ENCODE measurements around the gene GSTT4.

Gene GSTT4

DNA sequence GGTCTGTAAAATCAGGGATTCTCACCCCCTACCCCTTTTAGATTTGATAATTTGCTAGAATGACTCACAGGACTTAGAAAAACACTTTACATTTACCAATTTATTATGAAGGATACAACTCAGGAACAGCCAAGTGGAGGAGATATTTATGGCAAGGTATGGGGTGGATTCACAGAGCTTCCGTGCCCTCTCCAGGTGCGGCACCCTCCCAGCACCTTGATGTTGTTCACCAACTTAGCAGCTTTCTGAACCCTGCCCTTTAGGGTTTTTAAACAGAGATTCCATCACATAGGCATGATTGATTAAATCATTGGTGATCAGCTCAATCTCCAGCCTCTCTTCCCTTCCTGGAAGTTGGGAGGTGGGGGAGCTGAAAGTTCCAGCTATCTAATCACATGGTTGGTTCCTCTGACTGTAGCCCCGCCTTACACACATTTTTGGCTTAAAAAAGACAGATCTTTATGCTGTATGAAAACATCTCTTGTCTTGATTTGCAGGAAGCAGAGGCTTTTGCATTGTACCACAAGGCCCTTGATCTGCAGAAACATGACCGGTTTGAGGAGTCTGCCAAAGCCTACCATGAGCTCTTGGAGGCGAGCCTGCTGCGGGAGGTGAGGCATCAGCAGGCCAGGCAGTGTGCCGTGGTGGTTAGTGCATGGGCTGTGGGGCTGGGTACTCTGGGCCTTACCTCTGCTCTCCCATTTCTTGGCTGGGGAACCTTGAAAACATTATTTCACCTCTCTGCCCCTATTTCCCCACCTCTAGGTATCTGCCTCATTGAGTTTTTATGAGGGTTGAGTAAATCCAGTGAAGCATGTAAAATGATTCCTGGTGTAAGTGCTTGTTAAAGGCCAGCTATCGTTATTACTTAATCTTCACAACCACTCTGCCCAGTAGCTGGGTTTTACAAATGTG is 32.9 kb upstream of the GSTT4 start:
- Histone ChIP-seq H3K27ac (ENCODE audit: low read depth, low read length) (no peak overlapping the region), H3K9ac (ENCODE audit: low read length) (no peak overlapping the region), H3K4me1 (ENCODE audit: insufficient read depth, low read length) (no peaks in the 10 kb centered on the region), H3K36me3 (ENCODE audit: insufficient read depth, low read length) (peaks cover 56% of the 10 kb centered on the region), H3K9me3 (ENCODE audit: low read length) (no peaks in the 10 kb centered on the region), H3K4me3 (ENCODE audit: low read depth in 1 of 2, low read length in 2 of 2) (no peak overlapping the region), H3K27me3 (ENCODE audit: control insufficient read depth in 1 of 2, insufficient read depth in 2 of 2, low read length in 2 of 2) (no peaks in the 10 kb centered on the region)

DNA sequence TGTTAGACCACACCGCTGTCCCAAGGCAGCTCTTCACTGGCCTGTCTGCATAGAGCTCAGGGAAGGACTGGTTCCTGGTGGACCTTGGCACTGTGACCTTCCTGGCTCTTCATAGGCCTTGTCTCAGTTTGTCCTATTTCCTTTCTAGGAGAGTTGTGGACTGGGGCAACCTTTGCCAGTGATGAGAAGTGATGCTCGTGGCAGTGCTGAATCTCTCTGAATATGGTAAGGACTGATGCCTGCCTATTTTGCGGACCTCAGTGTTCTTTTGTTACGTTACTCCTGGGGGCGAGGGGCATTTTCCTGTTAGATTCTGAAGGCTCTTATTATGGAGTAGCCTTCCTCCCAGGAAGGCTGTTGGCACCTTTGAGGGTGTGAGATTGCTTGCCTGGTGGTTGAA is 30.0 kb upstream of the GSTT4 start:
- Histone ChIP-seq H3K4me1 (ENCODE audit: insufficient read depth, low read length) (no peaks in the 10 kb centered on the region), H3K27ac (ENCODE audit: low read depth, low read length) (no peak overlapping the region), H3K36me3 (ENCODE audit: insufficient read depth, low read length) (peaks cover 38% of the 10 kb centered on the region), H3K9me3 (ENCODE audit: low read length) (no peaks in the 10 kb centered on the region), H3K27me3 (ENCODE audit: control insufficient read depth in 1 of 2, insufficient read depth in 2 of 2, low read length in 2 of 2) (no peaks in the 10 kb centered on the region), H3K9ac (ENCODE audit: low read length) (no peak overlapping the region), H3K4me3 (ENCODE audit: low read depth in 1 of 2, low read length in 2 of 2) (no peak overlapping the region)

DNA sequence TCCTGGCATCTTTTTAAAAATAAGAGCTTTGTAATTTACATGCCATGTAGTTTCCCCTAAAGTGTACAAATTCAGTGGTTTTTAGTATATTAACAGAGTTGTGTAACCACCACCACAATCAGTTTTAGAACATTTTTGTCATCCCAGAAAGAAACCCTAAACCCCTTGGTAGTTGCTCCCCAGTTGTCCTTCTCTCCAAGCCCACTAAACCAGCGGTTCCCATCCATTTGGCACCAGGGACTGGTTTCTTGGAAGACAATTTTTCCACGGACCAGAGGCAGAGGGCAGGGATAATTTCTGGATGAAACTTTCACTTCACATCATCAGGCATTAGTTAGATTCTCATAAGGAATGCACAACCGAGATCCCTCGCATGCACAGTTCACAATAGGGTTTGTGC is 28.5 kb upstream of the GSTT4 start:
- Histone ChIP-seq H3K9me3 (ENCODE audit: low read length) (no peaks in the 10 kb centered on the region), H3K27me3 (ENCODE audit: control insufficient read depth in 1 of 2, insufficient read depth in 2 of 2, low read length in 2 of 2) (no peaks in the 10 kb centered on the region), H3K4me3 (ENCODE audit: low read depth in 1 of 2, low read length in 2 of 2) (no peak overlapping the region), H3K27ac (ENCODE audit: low read depth, low read length) (no peak overlapping the region), H3K9ac (ENCODE audit: low read length) (no peak overlapping the region), H3K4me1 (ENCODE audit: insufficient read depth, low read length) (no peaks in the 10 kb centered on the region), H3K36me3 (ENCODE audit: insufficient read depth, low read length) (peaks cover 24% of the 10 kb centered on the region)

DNA sequence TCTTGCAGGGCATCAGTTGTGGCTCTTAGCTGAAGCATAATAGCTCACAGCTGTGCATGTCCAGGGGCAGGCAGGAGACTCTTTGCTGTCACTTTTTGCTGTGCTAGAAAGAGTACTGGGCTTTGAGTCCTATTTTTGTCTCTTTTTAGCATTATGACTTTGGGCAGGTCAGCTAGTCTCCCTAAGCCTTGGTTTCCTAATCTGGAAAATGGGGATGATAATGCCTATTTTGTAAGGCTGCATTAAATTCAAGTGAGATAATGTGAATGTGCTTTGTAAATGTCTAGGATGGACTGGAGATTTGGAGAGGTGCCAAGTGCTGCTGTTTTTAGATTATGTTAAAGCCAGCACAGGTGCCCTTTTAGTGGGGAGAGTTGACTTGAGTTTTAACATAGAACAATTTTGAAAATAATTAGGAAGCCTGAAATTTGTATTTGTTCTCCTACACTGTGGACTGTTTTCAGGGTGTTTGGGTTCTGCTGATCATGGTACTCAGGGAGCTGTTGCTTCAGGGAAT is 25.0 kb upstream of the GSTT4 start:
- no peak overlapping the region for H3K4me3 ChIP-seq (ENCODE audit: low read depth in 1 of 2, low read length in 2 of 2)

DNA sequence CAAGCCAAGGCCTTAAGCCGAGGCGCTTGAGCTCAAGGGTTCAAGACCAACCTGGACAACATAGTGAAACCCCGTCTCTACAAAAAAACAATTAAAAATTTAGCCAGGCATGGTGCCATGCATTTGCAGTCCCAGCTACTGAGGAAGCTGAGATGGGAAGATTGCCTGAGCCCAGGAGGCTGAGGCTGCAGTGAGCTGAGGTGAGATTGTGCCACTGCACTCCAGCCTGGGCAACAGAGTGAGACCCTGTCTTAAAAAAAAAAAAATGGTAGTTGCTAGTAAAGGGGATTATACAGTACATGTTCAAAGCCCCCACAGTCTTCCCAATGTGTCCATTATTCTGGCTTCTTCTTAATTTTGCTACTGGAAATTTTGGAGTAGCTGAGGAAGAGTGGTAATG is 24.1 kb upstream of the GSTT4 start:
- Histone ChIP-seq H3K9me3 (ENCODE audit: low read length) (no peaks in the 10 kb centered on the region), H3K36me3 (ENCODE audit: insufficient read depth, low read length) (no peaks in the 10 kb centered on the region), H3K27ac (ENCODE audit: low read depth, low read length) (no peak overlapping the region), H3K27me3 (ENCODE audit: control insufficient read depth in 1 of 2, insufficient read depth in 2 of 2, low read length in 2 of 2) (no peaks in the 10 kb centered on the region), H3K9ac (ENCODE audit: low read length) (no peak overlapping the region), H3K4me1 (ENCODE audit: insufficient read depth, low read length) (no peaks in the 10 kb centered on the region), H3K4me3 (ENCODE audit: low read depth in 1 of 2, low read length in 2 of 2) (no peak overlapping the region)

More for the DNA sequence above, 25.0 kb upstream of the GSTT4 start:
- no peaks in the 10 kb centered on the region for H3K9me3 ChIP-seq (ENCODE audit: low read length)
- H3K9ac ChIP-seq (ENCODE audit: low read length): no peak overlapping the region
- no peaks in the 10 kb centered on the region for H3K27me3 ChIP-seq (ENCODE audit: control insufficient read depth in 1 of 2, insufficient read depth in 2 of 2, low read length in 2 of 2)
- no peaks in the 10 kb centered on the region for H3K36me3 ChIP-seq (ENCODE audit: insufficient read depth, low read length)
- H3K27ac ChIP-seq (ENCODE audit: low read depth, low read length): no peak overlapping the region
- no peaks in the 10 kb centered on the region for H3K4me1 ChIP-seq (ENCODE audit: insufficient read depth, low read length)

DNA sequence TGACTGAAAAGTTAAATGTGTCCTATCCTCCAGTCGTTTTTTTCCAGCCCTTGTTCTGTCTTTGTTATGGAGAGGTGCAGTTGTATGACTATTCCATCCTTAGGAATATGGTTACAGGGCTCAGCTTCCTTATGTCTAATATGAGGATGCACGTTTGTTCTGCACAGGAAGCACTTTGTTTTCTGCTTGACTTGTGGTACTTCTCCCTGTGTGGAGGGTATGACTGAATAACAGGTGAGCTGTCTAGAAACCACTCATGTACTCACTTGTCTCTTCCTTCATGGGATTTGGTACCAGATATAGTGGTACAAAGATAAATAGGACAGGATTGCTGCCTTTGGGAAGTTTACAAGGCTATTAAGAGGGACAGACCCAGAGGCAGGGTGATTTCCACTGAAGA is 23.3 kb upstream of the GSTT4 start:
- H3K4me3 ChIP-seq (ENCODE audit: low read depth in 1 of 2, low read length in 2 of 2): no peak overlapping the region
- H3K36me3 ChIP-seq (ENCODE audit: insufficient read depth, low read length): no peaks in the 10 kb centered on the region
- no peak overlapping the region for H3K9ac ChIP-seq (ENCODE audit: low read length)
- H3K27ac ChIP-seq (ENCODE audit: low read depth, low read length): no peak overlapping the region
- H3K27me3 ChIP-seq (ENCODE audit: control insufficient read depth in 1 of 2, insufficient read depth in 2 of 2, low read length in 2 of 2): no peaks in the 10 kb centered on the region
- no peaks in the 10 kb centered on the region for H3K9me3 ChIP-seq (ENCODE audit: low read length)
- no peaks in the 10 kb centered on the region for H3K4me1 ChIP-seq (ENCODE audit: insufficient read depth, low read length)

DNA sequence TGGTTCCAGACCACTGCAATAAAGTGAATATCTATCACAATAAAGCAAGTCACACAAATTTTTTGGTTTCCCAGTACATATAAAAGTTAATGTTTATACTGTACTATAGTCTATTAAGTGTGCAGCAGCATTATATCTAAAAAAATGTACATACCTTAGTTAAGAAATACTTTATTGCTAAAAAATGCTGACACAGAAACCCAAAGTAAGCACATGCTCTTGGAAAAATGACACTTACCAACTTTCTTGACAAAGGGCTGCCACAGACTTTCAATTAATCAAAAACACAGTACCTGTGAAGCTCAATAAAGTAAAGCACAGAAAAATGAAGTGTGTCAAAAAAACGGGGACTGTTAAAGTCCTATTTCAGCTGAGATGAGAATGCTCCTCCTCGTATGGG is 22.7 kb upstream of the GSTT4 start:
- no peak overlapping the region for H3K27ac ChIP-seq (ENCODE audit: low read depth, low read length)
- H3K36me3 ChIP-seq (ENCODE audit: insufficient read depth, low read length): no peaks in the 10 kb centered on the region
- H3K4me3 ChIP-seq (ENCODE audit: low read depth in 1 of 2, low read length in 2 of 2): no peak overlapping the region
- no peaks in the 10 kb centered on the region for H3K4me1 ChIP-seq (ENCODE audit: insufficient read depth, low read length)
- no peaks in the 10 kb centered on the region for H3K9me3 ChIP-seq (ENCODE audit: low read length)
- H3K9ac ChIP-seq (ENCODE audit: low read length): no peak overlapping the region
- no peaks in the 10 kb centered on the region for H3K27me3 ChIP-seq (ENCODE audit: control insufficient read depth in 1 of 2, insufficient read depth in 2 of 2, low read length in 2 of 2)

DNA sequence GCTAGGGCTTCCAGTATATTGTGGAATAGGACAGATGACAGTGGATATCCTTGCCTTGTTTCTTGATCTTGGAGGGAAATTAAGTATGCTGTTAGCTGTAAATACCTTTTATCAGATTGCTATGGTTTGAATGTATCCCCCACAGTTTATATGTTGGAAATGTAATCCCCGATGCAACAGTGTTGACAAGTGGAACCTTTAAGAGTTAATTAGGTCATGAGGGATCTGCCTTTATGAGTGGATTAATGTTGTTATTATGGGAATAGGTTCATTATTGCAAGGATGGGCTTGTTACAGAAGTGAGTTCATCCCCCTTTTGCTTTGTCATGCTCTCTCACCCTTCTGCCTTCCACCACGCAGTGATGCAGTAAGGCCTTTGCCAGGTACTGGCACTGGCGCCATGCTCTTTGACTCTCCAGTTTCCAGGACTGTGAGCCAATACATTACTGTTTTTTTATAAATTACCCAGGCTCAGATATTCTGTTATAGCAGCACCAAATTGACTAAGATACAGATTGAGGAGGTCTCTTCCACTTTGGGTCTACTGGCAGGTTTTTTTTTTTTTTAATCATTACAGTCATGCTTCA is 22.2 kb upstream of the GSTT4 start:
- H3K36me3 ChIP-seq (ENCODE audit: insufficient read depth, low read length): no peaks in the 10 kb centered on the region
- H3K27me3 ChIP-seq (ENCODE audit: control insufficient read depth in 1 of 2, insufficient read depth in 2 of 2, low read length in 2 of 2): no peaks in the 10 kb centered on the region
- no peaks in the 10 kb centered on the region for H3K4me1 ChIP-seq (ENCODE audit: insufficient read depth, low read length)
- no peak overlapping the region for H3K4me3 ChIP-seq (ENCODE audit: low read depth in 1 of 2, low read length in 2 of 2)
- H3K27ac ChIP-seq (ENCODE audit: low read depth, low read length): no peak overlapping the region
- H3K9me3 ChIP-seq (ENCODE audit: low read length): no peaks in the 10 kb centered on the region
- H3K9ac ChIP-seq (ENCODE audit: low read length): no peak overlapping the region

DNA sequence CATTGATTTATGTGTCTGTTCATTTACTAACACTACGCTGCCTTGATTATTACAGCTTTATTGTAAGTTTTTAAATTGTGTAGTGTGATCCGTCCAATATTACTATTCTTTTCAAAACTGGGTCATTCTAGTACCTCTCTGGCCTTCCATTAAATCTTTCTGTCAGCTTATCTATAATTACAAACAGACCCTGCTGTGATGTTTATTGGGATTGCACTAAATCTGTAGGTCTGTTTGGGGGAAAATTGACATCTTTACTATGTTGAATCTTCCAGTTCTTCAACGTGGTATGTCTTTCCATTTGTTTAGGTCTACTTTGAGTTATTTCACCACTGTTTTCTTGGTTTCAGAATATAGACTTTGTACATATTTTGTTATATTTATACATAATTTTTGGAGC is 21.5 kb upstream of the GSTT4 start:
- Histone ChIP-seq H3K27ac (ENCODE audit: low read depth, low read length) (no peak overlapping the region), H3K36me3 (ENCODE audit: insufficient read depth, low read length) (no peaks in the 10 kb centered on the region), H3K27me3 (ENCODE audit: control insufficient read depth in 1 of 2, insufficient read depth in 2 of 2, low read length in 2 of 2) (no peaks in the 10 kb centered on the region), H3K4me1 (ENCODE audit: insufficient read depth, low read length) (no peaks in the 10 kb centered on the region), H3K9me3 (ENCODE audit: low read length) (no peaks in the 10 kb centered on the region), H3K9ac (ENCODE audit: low read length) (no peak overlapping the region), H3K4me3 (ENCODE audit: low read depth in 1 of 2, low read length in 2 of 2) (no peak overlapping the region)

DNA sequence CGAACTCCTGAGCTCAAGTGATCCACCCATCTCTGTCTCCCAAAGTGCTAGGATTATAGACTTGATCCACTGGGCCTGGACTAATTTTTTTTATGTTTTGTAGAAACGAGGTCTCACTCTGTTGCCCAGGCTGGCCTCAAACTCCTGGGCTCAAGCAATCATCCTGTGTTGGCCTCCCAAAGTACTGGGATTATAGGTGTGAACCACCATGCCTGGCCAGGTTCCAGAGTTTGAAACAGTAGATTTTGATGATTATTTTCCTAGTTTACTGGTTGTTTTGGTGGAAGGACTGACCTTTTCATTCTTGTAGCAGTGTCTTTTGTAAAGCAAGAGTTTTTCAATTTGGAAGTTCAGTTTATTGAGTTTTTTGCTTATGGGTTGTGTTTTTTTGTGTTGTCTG is 20.8 kb upstream of the GSTT4 start:
- H3K9me3 ChIP-seq (ENCODE audit: low read length): no peaks in the 10 kb centered on the region
- H3K27ac ChIP-seq (ENCODE audit: low read depth, low read length): no peak overlapping the region
- H3K9ac ChIP-seq (ENCODE audit: low read length): no peak overlapping the region
- no peaks in the 10 kb centered on the region for H3K4me1 ChIP-seq (ENCODE audit: insufficient read depth, low read length)
- no peaks in the 10 kb centered on the region for H3K36me3 ChIP-seq (ENCODE audit: insufficient read depth, low read length)
- H3K27me3 ChIP-seq (ENCODE audit: control insufficient read depth in 1 of 2, insufficient read depth in 2 of 2, low read length in 2 of 2): no peaks in the 10 kb centered on the region
- H3K4me3 ChIP-seq (ENCODE audit: low read depth in 1 of 2, low read length in 2 of 2): no peak overlapping the region

DNA sequence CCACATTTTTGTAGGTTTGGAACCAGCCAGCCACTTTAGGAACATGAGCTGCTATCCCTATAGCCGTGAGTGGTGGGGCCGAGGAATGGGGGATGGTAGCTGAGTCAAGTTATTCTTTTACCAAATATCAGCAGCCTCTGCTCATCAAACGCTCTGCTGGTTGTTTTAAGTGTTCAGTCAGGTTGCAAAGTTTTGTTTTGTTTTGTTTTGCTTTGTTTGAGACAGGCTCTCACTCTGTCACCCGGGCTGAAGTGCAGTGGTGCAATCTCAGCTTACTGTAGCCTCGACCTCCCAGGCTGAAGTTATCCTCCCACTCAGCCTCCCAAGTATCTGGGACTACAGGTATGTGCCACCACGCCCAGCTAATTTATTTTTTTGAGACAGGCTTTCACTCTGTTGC is 20.2 kb upstream of the GSTT4 start:
- no peak overlapping the region for H3K4me3 ChIP-seq (ENCODE audit: low read depth in 1 of 2, low read length in 2 of 2)
- no peaks in the 10 kb centered on the region for H3K4me1 ChIP-seq (ENCODE audit: insufficient read depth, low read length)
- no peaks in the 10 kb centered on the region for H3K9me3 ChIP-seq (ENCODE audit: low read length)
- no peaks in the 10 kb centered on the region for H3K27me3 ChIP-seq (ENCODE audit: control insufficient read depth in 1 of 2, insufficient read depth in 2 of 2, low read length in 2 of 2)
- H3K36me3 ChIP-seq (ENCODE audit: insufficient read depth, low read length): no peaks in the 10 kb centered on the region
- no peak overlapping the region for H3K27ac ChIP-seq (ENCODE audit: low read depth, low read length)
- H3K9ac ChIP-seq (ENCODE audit: low read length): no peak overlapping the region

DNA sequence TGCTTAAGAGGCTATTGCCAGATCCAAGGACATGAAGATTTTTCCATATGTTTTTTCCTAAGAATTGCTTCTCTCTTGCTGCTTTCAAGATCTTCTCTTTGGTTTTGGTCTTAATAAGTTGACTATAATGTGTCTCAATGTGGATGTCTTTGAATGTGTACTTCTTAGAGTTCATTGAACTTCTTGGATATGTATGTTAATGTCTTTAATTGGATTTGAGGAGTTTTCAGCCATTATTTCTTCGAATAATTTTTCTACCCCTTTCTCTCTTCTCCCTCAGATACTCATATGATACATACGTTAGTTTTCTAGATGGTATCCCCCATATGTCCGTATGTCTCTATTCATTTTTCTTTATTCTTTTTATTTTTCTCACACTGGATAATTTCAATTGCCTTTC is 19.1 kb upstream of the GSTT4 start:
- Histone ChIP-seq H3K4me3 (ENCODE audit: low read depth in 1 of 2, low read length in 2 of 2) (no peak overlapping the region), H3K9ac (ENCODE audit: low read length) (no peak overlapping the region), H3K27me3 (ENCODE audit: control insufficient read depth in 1 of 2, insufficient read depth in 2 of 2, low read length in 2 of 2) (no peaks in the 10 kb centered on the region), H3K27ac (ENCODE audit: low read depth, low read length) (no peak overlapping the region), H3K4me1 (ENCODE audit: insufficient read depth, low read length) (no peaks in the 10 kb centered on the region), H3K36me3 (ENCODE audit: insufficient read depth, low read length) (no peaks in the 10 kb centered on the region), H3K9me3 (ENCODE audit: low read length) (no peaks in the 10 kb centered on the region)
